Suprapubic skin (tissue), 4 donors: ENCODE data around the gene MTMR3.

Source experiments
- EP300 ChIP-seq: sonication (generic); formaldehyde crosslinking; IDR thresholded peaks from one replicate; pipeline ENCODE4 v1.6.1; 2017; ENCODE audit warnings: antibody characterized with exemption
- POLR2A ChIP-seq, 2 donors: fragments of 450-650 bp; IDR thresholded peaks; one replicate each; pipeline ENCODE4 v1.6.1; 2017; ENCODE audit warnings: antibody characterized with exemption in 2 of 2, mild to moderate bottlenecking in 2 of 2, moderate library complexity in 2 of 2
- POLR2AphosphoS5 ChIP-seq, 3 donors: sonication (generic); formaldehyde crosslinking; IDR thresholded peaks; one replicate each; pipeline ENCODE4 v1.6.1; 2017; ENCODE audit warnings: antibody characterized with exemption in 3 of 3
- TF ChIP-seq, protein P1 (sequence below), 2 donors: fragments of 200-600 bp in 1 of 2; fragments of 450-650 bp in 1 of 2; sonication (generic) in 1 of 2; IDR thresholded peaks; one replicate each; pipeline ENCODE4 v1.5.1; 2016 to 2019; ENCODE audit warnings: antibody characterized with exemption in 2 of 2, mild to moderate bottlenecking in 1 of 2, moderate library complexity in 1 of 2

DNA sequence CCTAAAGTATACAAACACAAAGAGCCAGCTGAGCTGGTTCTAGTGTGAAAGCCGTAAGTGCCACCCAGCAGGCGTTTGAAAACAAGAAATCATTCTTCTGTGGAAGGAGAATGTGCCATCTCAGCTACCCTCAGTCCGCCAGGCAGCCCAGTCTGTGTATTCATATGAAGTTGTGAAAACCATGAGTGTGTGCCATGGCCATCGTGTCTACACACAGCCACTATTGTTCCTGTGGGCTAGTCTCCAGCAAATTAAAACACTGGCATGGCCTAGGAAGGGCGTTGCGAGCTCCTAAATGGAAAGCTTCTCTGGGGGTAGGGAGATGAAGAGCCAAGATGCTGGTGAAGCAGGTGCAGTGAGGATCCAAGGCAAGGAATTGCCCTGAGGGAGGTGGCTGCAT, 145.8 kb downstream of the MTMR3 start:
- TF ChIP-seq, protein P1, sequence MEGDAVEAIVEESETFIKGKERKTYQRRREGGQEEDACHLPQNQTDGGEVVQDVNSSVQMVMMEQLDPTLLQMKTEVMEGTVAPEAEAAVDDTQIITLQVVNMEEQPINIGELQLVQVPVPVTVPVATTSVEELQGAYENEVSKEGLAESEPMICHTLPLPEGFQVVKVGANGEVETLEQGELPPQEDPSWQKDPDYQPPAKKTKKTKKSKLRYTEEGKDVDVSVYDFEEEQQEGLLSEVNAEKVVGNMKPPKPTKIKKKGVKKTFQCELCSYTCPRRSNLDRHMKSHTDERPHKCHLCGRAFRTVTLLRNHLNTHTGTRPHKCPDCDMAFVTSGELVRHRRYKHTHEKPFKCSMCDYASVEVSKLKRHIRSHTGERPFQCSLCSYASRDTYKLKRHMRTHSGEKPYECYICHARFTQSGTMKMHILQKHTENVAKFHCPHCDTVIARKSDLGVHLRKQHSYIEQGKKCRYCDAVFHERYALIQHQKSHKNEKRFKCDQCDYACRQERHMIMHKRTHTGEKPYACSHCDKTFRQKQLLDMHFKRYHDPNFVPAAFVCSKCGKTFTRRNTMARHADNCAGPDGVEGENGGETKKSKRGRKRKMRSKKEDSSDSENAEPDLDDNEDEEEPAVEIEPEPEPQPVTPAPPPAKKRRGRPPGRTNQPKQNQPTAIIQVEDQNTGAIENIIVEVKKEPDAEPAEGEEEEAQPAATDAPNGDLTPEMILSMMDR (IDR thresholded peaks at IDR 0.05): no peak
- no peak for TF ChIP-seq POLR2AphosphoS5 (IDR thresholded peaks at IDR 0.05)
- no peak for TF ChIP-seq POLR2A (IDR thresholded peaks at IDR 0.05)
- TF ChIP-seq EP300: no peak
